HG03045 (cell line): ENCODE data around the gene ARL6IP4.

Experiments
- ATAC-seq: cut with Tn5 transposase; IDR thresholded peaks from one replicate; pipeline ENCODE4 v1.9.1; 2021; ENCODE audit warnings: mild to moderate bottlenecking, moderate library complexity; ENCODE audit not compliant: unreplicated experiment

The ARL6IP4 gene

GRCh38 chr12:122977655-122978392 lies 2.7 kb upstream of the ARL6IP4 start:
- ATAC-seq, result no peak

GRCh38 chr12:122978507-122978955 lies 1.9 kb upstream of the ARL6IP4 start:
- no peak for ATAC-seq

- no peak for ATAC-seq
Observed at GRCh38 chr12:122979001-122979907, 1.2 kb upstream of the ARL6IP4 start.

- no peak for ATAC-seq
Observed at GRCh38 chr12:122979908-122980182, 636 bp upstream of the ARL6IP4 start.

GRCh38 chr12:122981036-122981471 lies 573 bp downstream of the ARL6IP4 start:
- peak; percentile 10 for ATAC-seq

GRCh38 chr12:122981587-122982476 lies 1.4 kb downstream of the ARL6IP4 start:
- ATAC-seq, result no peak

- ATAC-seq, result no peak
Observed at GRCh38 chr12:122982477-122982815, 2.0 kb downstream of the ARL6IP4 start.

GRCh38 chr12:122982963-122983788 lies 2.7 kb downstream of the ARL6IP4 start:
- no peak for ATAC-seq

GRCh38 chr12:122983789-122984515 lies 3.5 kb downstream of the ARL6IP4 start:
- no peak for ATAC-seq

- no peak for ATAC-seq
Observed at GRCh38 chr12:122984612-122985337, 4.3 kb downstream of the ARL6IP4 start.

- no peak for ATAC-seq
Observed at GRCh38 chr12:122985338-122986257, 5.1 kb downstream of the ARL6IP4 start.

- ATAC-seq, result no peak
Observed at GRCh38 chr12:122986258-122986871, 5.9 kb downstream of the ARL6IP4 start.

- ATAC-seq, result no peak
Observed at GRCh38 chr12:122987086-122987951, 6.8 kb downstream of the ARL6IP4 start.

GRCh38 chr12:122988036-122988435 lies 7.6 kb downstream of the ARL6IP4 start:
- ATAC-seq, result no peak

- ATAC-seq, result no peak
Observed at GRCh38 chr12:122988612-122989212, 8.2 kb downstream of the ARL6IP4 start.

GRCh38 chr12:122989225-122989839 lies 8.9 kb downstream of the ARL6IP4 start:
- no peak for ATAC-seq
